ENCODE measurements around the gene EIF4G2. TPM values are rescaled to one million over a fixed set of nuclear protein-coding genes. Genes with fewer than 3 reads are reported as not detected.

Gene EIF4G2
- total and polyA plus RNA-seq, 3 experiments from 2014 or later = 547 to 1,609 (median 1,516) TPM

DNA sequence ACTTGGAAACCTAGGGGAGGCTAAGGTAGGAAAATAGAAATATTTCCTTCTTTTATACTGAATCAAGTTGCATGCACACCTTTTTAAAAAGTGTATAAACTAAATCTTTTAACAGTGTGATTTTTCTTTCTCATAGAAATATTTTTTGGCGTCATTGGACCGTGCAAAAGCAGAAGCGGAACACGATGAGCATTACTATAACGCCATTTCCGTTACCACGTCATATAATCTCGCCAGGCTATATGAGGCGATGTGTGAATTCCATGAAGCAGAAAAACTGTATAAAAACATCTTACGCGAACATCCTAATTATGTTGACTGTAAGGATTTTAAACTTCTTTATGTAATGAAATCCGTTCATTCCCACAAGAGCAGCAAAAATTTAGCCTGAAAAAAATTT lies 44.3 kb downstream of the EIF4G2 start:
- ChIA-PET CTCF (interaction anchor here (1.9 kb wide), 1 partner anchor 28 kb away, joined by 8 read pairs; no protein-coding TSS in a partner anchor), POLR2A (no interaction called here)
- peaks cover 8 to 51% (median 30%) of the 10 kb centered on the region in 3 donors for H3K36me3 Mint-ChIP-seq
- no peak overlapping the region for H3K27ac ChIP-seq (ENCODE audit: low read depth, low read length)
- H3K4me1 ChIP-seq (ENCODE audit: insufficient read depth, low read length) = no peaks in the 10 kb centered on the region
- H3K9me3 Mint-ChIP-seq = no peaks in the 10 kb centered on the region
- no peak overlapping the region for H3K4me3 Mint-ChIP-seq
- H3K27ac Mint-ChIP-seq = no peak overlapping the region
- H3K4me1 Mint-ChIP-seq = peaks cover 0 to 3% (median 0%) of the 10 kb centered on the region in 3 donors
- no peak overlapping the region for H3K4me3 ChIP-seq (ENCODE audit: low read length)
- no peak for DNase-seq
- peaks cover 47% of the 10 kb centered on the region for H3K36me3 ChIP-seq (ENCODE audit: insufficient read depth, low read length)
- no peaks in the 10 kb centered on the region for H3K27me3 Mint-ChIP-seq
- no peaks in the 10 kb centered on the region for H3K9me3 ChIP-seq (ENCODE audit: low read length)
- H3K27me3 ChIP-seq (ENCODE audit: insufficient read depth, low read length, poor library complexity, severe bottlenecking) = no peaks in the 10 kb centered on the region

DNA sequence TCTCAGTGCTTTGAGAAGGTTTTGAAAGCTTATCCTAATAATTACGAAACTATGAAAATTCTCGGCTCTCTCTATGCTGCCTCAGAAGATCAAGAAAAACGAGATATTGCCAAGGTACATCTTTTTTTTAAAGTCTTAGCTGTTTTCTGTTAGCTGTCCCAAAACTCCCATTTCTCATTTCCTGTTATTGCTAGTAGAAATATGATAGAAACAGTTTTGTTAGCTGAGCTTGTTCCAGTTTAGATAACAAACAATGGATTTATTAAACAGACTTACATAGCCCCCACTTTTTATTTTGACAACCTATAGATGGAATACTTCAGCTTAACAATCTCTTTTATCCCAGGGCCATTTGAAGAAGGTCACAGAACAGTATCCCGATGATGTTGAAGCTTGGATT lies 45.0 kb downstream of the EIF4G2 start:
- POLR2A ChIA-PET = no interaction called here
- H3K36me3 ChIP-seq (ENCODE audit: insufficient read depth, low read length) = peaks cover 49% of the 10 kb centered on the region
- CTCF ChIA-PET = interaction anchor here (0.8 to 1.9 kb wide), 3 partner anchors 8 to 29 kb away, joined by 3 to 8 read pairs (median 4); no protein-coding TSS in a partner anchor

DNA sequence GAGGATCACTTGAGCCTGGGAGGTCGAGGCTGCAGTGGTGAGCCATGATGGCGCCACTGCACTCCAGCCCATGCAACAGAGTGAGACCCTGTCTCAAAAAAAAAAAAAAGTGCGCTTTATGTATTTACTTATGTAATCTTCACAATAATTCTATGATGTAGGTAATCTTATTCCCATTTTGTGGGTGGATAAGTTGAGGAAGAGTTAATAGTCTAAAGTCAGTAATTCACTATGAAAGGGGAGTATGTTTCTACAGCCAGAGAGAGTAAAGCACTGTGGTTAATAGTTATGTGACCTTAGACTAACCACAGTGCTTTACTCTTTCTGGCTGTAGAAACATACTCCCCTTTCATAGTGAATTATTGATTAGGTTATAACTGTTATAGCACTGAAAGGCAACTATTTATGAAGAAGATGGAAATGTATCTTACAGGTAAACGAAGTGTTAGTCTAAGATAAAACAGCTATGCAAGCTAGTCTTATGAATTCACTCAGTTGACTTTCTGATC lies 45.8 kb downstream of the EIF4G2 start:
- H3K36me3 ChIP-seq (ENCODE audit: insufficient read depth, low read length) = peaks cover 57% of the 10 kb centered on the region
- peaks cover 0 to 3% (median 0%) of the 10 kb centered on the region in 3 donors for H3K4me1 Mint-ChIP-seq
- H3K36me3 Mint-ChIP-seq = peaks cover 8 to 51% (median 25%) of the 10 kb centered on the region in 3 donors
- H3K9me3 ChIP-seq (ENCODE audit: low read length) = no peaks in the 10 kb centered on the region
- DNase-seq = no peak
- no peak overlapping the region for H3K27ac ChIP-seq (ENCODE audit: low read depth, low read length)
- H3K4me3 Mint-ChIP-seq = no peak overlapping the region
- H3K27me3 ChIP-seq (ENCODE audit: insufficient read depth, low read length, poor library complexity, severe bottlenecking) = no peaks in the 10 kb centered on the region
- no peaks in the 10 kb centered on the region for H3K9me3 Mint-ChIP-seq
- H3K4me3 ChIP-seq (ENCODE audit: low read length) = no peak overlapping the region
- POLR2A ChIA-PET = no interaction called here
- no peaks in the 10 kb centered on the region for H3K27me3 Mint-ChIP-seq
- no peak overlapping the region for H3K27ac Mint-ChIP-seq
- CTCF ChIA-PET = interaction anchor here (1.2 to 1.9 kb wide), 2 partner anchors 9 to 30 kb away, joined by 4 to 8 read pairs; no protein-coding TSS in a partner anchor
- H3K4me1 ChIP-seq (ENCODE audit: insufficient read depth, low read length) = no peaks in the 10 kb centered on the region

More for the DNA sequence above, 45.0 kb downstream of the EIF4G2 start:
- Histone ChIP-seq H3K4me3 (ENCODE audit: low read length) (no peak overlapping the region), H3K4me1 (ENCODE audit: insufficient read depth, low read length) (no peaks in the 10 kb centered on the region), H3K27ac (ENCODE audit: low read depth, low read length) (no peak overlapping the region), H3K9me3 (ENCODE audit: low read length) (no peaks in the 10 kb centered on the region), H3K27me3 (ENCODE audit: insufficient read depth, low read length, poor library complexity, severe bottlenecking) (no peaks in the 10 kb centered on the region)
- no peak for DNase-seq
- Mint-ChIP-seq H3K36me3 (peaks cover 8 to 51% (median 25%) of the 10 kb centered on the region in 3 donors), H3K27ac (peak overlapping the region in 3 of 8 donors; percentile 6 to 29 (median 21)), H3K27me3 (no peaks in the 10 kb centered on the region), H3K9me3 (no peaks in the 10 kb centered on the region), H3K4me3 (no peak overlapping the region), H3K4me1 (peaks cover 0 to 3% (median 0%) of the 10 kb centered on the region in 3 donors)

DNA sequence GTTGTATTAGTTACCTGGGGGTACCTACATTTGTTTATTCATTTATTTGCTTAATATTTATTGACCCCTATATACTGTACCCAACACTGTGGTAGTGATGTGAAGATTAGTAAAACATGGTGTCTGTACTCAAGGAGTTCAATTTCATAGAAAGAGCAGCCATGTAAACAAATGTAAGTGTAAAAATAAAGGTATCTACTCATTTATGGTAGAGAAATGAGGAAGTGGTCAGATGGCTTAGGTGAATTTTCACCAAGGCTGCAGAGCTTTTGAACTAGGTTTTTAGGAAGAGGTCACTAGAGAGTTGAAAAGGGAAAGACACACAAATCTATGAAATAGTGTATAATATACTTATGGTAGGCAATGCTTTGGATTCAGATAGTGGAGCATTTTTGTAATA lies 46.5 kb downstream of the EIF4G2 start:
- peak overlapping the region in 1 of 8 donors; percentile 90 for H3K27ac Mint-ChIP-seq
- Histone ChIP-seq H3K4me3 (ENCODE audit: low read length) (no peak overlapping the region), H3K27ac (ENCODE audit: low read depth, low read length) (no peak overlapping the region), H3K27me3 (ENCODE audit: insufficient read depth, low read length, poor library complexity, severe bottlenecking) (no peaks in the 10 kb centered on the region), H3K36me3 (ENCODE audit: insufficient read depth, low read length) (peaks cover 63% of the 10 kb centered on the region), H3K9me3 (ENCODE audit: low read length) (no peaks in the 10 kb centered on the region), H3K4me1 (ENCODE audit: insufficient read depth, low read length) (no peaks in the 10 kb centered on the region)
- ChIA-PET POLR2A (no interaction called here), CTCF (no interaction called here)
- peaks cover 0 to 3% (median 0%) of the 10 kb centered on the region in 3 donors for H3K4me1 Mint-ChIP-seq
- no peak overlapping the region for H3K4me3 Mint-ChIP-seq
- peaks cover 8 to 51% (median 22%) of the 10 kb centered on the region in 3 donors for H3K36me3 Mint-ChIP-seq
- no peaks in the 10 kb centered on the region for H3K9me3 Mint-ChIP-seq
- no peaks in the 10 kb centered on the region for H3K27me3 Mint-ChIP-seq
- DNase-seq = no peak

DNA sequence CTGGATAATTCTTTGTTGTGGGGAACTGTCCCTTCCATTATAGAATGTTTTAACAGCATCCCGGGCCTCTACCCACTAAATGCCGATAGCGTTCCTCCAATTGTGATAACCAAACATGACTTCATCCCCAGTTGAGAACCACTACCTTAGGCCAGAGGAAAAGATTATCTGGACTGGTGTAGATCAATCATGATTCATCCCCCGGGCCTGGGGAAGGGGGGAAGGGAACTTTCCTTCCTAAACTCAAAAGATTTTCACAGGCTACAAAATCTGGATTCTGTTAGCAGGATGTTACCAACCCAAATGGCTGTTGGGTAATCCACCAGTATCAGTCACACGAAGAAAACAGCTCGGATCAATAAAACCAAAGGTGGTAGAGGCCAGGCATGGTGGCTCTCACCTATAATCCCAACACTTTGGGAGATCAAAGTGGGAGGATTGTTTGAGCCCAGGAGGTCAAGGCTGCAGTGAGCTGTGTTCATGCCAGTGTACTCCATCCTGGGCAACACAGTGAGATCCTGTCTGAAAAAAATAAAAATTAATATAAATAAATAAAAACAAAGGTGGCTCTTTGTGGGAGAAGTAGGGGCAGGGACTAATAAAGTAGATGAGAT lies 47.5 kb downstream of the EIF4G2 start:
- H3K27me3 ChIP-seq (ENCODE audit: insufficient read depth, low read length, poor library complexity, severe bottlenecking) = no peaks in the 10 kb centered on the region
- H3K4me1 Mint-ChIP-seq = peaks cover 0 to 3% (median under 1%) of the 10 kb centered on the region in 3 donors
- peaks cover 8 to 46% (median 20%) of the 10 kb centered on the region in 3 donors for H3K36me3 Mint-ChIP-seq
- peaks cover 68% of the 10 kb centered on the region for H3K36me3 ChIP-seq (ENCODE audit: insufficient read depth, low read length)
- DNase-seq = no peak
- no peaks in the 10 kb centered on the region for H3K4me1 ChIP-seq (ENCODE audit: insufficient read depth, low read length)
- no peaks in the 10 kb centered on the region for H3K27me3 Mint-ChIP-seq
- H3K27ac Mint-ChIP-seq = peak overlapping the region in 2 of 8 donors; percentile 64 to 85
- H3K27ac ChIP-seq (ENCODE audit: low read depth, low read length) = no peak overlapping the region
- no peak overlapping the region for H3K4me3 ChIP-seq (ENCODE audit: low read length)
- H3K4me3 Mint-ChIP-seq = peak overlapping the region in 1 of 7 donors; percentile 11
- POLR2A ChIA-PET = no interaction called here
- CTCF ChIA-PET = no interaction called here
- H3K9me3 ChIP-seq (ENCODE audit: low read length) = no peaks in the 10 kb centered on the region
- no peaks in the 10 kb centered on the region for H3K9me3 Mint-ChIP-seq

DNA sequence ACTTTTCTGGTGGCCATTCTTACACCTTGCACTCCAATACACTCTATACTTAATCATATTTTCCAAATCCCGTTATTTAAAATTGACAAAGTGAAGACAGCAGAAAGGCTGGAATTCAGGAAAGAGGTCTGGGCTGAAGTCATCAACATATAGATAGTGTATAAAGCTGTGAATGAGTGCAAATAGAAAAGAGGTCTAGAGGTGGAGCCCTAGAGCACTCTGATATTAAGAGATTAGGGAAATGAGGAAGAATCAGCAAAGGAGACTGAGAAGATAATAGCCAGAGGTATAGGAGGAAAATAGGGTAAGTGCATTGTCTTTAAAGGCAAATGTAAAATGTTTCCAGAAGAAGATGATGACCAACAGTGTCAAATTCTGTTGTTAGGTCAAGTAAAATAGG lies 49.8 kb downstream of the EIF4G2 start:
- H3K36me3 Mint-ChIP-seq = peaks cover 6 to 46% (median 20%) of the 10 kb centered on the region in 3 donors
- no peaks in the 10 kb centered on the region for H3K9me3 Mint-ChIP-seq
- no peak overlapping the region for H3K4me3 ChIP-seq (ENCODE audit: low read length)
- CTCF ChIA-PET = no interaction called here
- peaks cover 75% of the 10 kb centered on the region for H3K36me3 ChIP-seq (ENCODE audit: insufficient read depth, low read length)
- H3K4me3 Mint-ChIP-seq = no peak overlapping the region
- H3K4me1 ChIP-seq (ENCODE audit: insufficient read depth, low read length) = no peaks in the 10 kb centered on the region
- H3K27me3 ChIP-seq (ENCODE audit: insufficient read depth, low read length, poor library complexity, severe bottlenecking) = no peaks in the 10 kb centered on the region
- no peak overlapping the region for H3K27ac Mint-ChIP-seq
- POLR2A ChIA-PET = no interaction called here
- no peak for DNase-seq
- no peaks in the 10 kb centered on the region for H3K27me3 Mint-ChIP-seq
- no peak overlapping the region for H3K27ac ChIP-seq (ENCODE audit: low read depth, low read length)
- H3K9me3 ChIP-seq (ENCODE audit: low read length) = no peaks in the 10 kb centered on the region
- peaks cover 3 to 14% (median 6%) of the 10 kb centered on the region in 3 donors for H3K4me1 Mint-ChIP-seq

DNA sequence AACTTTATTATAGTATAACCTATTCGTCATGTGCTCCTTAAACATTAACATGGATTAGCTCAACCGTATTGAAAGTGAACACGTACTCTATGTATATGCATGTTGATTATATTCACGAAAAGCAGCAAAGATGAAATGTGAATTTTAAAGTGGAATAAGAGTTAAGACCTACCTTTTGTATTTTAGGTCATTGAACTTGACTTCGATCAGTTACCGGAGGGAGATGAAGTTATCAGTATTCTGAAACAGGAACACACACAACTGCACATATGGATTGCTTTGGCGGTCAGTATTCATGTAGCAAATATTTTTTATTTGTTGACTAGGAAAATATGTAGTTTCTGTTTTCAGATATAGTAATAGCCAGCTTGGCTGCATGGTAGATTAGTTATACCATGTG lies 56.2 kb downstream of the EIF4G2 start:
- Histone ChIP-seq H3K27ac (ENCODE audit: low read depth, low read length) (no peak overlapping the region), H3K4me3 (ENCODE audit: low read length) (peak overlapping the region; percentile 88), H3K36me3 (ENCODE audit: insufficient read depth, low read length) (peaks cover 27% of the 10 kb centered on the region), H3K4me1 (ENCODE audit: insufficient read depth, low read length) (peaks cover 12% of the 10 kb centered on the region), H3K9me3 (ENCODE audit: low read length) (no peaks in the 10 kb centered on the region), H3K27me3 (ENCODE audit: insufficient read depth, low read length, poor library complexity, severe bottlenecking) (no peaks in the 10 kb centered on the region)
- peak overlapping the region in 4 of 8 donors; percentile 0 to 94 (median 75) for H3K27ac Mint-ChIP-seq
- no peak for DNase-seq
- CTCF ChIA-PET = interaction anchor here (1.3 to 2.0 kb wide), 3 partner anchors 16 to 57 kb away, joined by 5 to 8 read pairs (median 5); partner anchors contain the start of gene EIF4G2
- no peaks in the 10 kb centered on the region for H3K9me3 Mint-ChIP-seq
- POLR2A ChIA-PET = interaction anchor here (1.5 kb wide), 2 partner anchors 55 to 212 kb away, joined by 5 to 7 read pairs; partner anchors contain the start of gene RNF141
- H3K4me1 Mint-ChIP-seq = peaks cover 24 to 52% (median 29%) of the 10 kb centered on the region in 3 donors
- H3K4me3 Mint-ChIP-seq = peak overlapping the region; percentile 94 to 100 (median 98)
- H3K27me3 Mint-ChIP-seq = no peaks in the 10 kb centered on the region
- peaks cover 0 to 47% (median 14%) of the 10 kb centered on the region in 3 donors for H3K36me3 Mint-ChIP-seq

DNA sequence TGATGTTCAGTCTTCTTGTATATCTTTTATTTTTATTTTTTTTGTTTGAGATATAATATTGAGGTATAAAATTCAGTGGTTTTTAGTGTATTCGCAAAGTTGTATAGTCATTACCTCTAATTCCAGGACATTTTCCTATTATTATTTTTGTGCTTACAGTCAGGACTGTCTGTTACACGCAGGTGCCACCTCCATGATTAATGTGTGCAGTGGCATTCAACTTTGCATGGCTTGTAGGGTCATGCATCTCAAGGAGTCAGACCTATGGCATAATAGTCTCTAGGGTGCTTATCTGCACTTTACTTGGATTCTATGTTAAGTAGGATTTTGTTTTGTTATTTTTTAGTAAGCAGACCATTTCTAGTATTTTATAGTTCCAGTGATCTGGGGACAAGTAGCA lies 56.7 kb downstream of the EIF4G2 start:
- POLR2A ChIA-PET = interaction anchor here (1.5 kb wide), 2 partner anchors 55 to 211 kb away, joined by 5 to 7 read pairs; partner anchors contain the start of gene RNF141
- H3K27me3 ChIP-seq (ENCODE audit: insufficient read depth, low read length, poor library complexity, severe bottlenecking) = no peaks in the 10 kb centered on the region
- H3K4me1 Mint-ChIP-seq = peaks cover 24 to 52% (median 29%) of the 10 kb centered on the region in 3 donors
- H3K36me3 Mint-ChIP-seq = peaks cover 0 to 47% (median 12%) of the 10 kb centered on the region in 3 donors
- no peak for DNase-seq
- peaks cover 25% of the 10 kb centered on the region for H3K36me3 ChIP-seq (ENCODE audit: insufficient read depth, low read length)
- H3K9me3 ChIP-seq (ENCODE audit: low read length) = no peaks in the 10 kb centered on the region
- peak overlapping the region; percentile 80 for H3K27ac ChIP-seq (ENCODE audit: low read depth, low read length)
- H3K9me3 Mint-ChIP-seq = no peaks in the 10 kb centered on the region
- no peaks in the 10 kb centered on the region for H3K27me3 Mint-ChIP-seq
- peak overlapping the region; percentile 94 to 100 (median 98) for H3K4me3 Mint-ChIP-seq
- CTCF ChIA-PET = interaction anchor here (1.3 to 2.0 kb wide), 3 partner anchors 15 to 57 kb away, joined by 5 to 8 read pairs (median 5); partner anchors contain the start of gene EIF4G2
- peak overlapping the region; percentile 88 for H3K4me3 ChIP-seq (ENCODE audit: low read length)
- peak overlapping the region; percentile 84 to 98 (median 94) for H3K27ac Mint-ChIP-seq
- H3K4me1 ChIP-seq (ENCODE audit: insufficient read depth, low read length) = peaks cover 12% of the 10 kb centered on the region

Measured in CD8-positive, alpha-beta memory T cell (primary cell).